GM11168 (cell line): ENCODE data around the gene TMEM184C.

Experiments
- in situ Hi-C: fragments of 300-500 bp; cut with MboI; formaldehyde crosslinking; loops from one replicate; pipeline ENCODE4 v1.12.0; 2022; ENCODE audit warnings: low sequenced_read_pairs; ENCODE audit not compliant: unreplicated experiment

TMEM184C gene

GRCh38 chr4:147709999-147710398, 92.8 kb downstream of the TMEM184C start:
- in situ Hi-C loops = loop anchor here (5.0 kb wide), 1 partner anchor 157 kb away; no protein-coding TSS in a partner anchor

GRCh38 chr4:147714575-147715401, 97.6 kb downstream of the TMEM184C start:
- in situ Hi-C loops = loop anchor here (5.0 kb wide), 1 partner anchor 153 kb away; no protein-coding TSS in a partner anchor

GRCh38 chr4:147717878-147718277, 100.7 kb downstream of the TMEM184C start:
- in situ Hi-C loops = no loop called here
